Endodermal cell (in vitro differentiated cells): ENCODE data around the gene CDC42BPG. TPM values are rescaled to one million over a fixed set of nuclear protein-coding genes. Genes with fewer than 3 reads are reported as not detected.
A peak's percentile ranks its signal among the peaks of the same experiment; 100 is the strongest.

Experiments
- DNase-seq: peaks from one replicate; pipeline ENCODE4 v3.0.0-alpha.2; 2017
- H3K27ac ChIP-seq: 2 replicates; pipeline ENCODE4 v1.5.1; 2013; ENCODE audit warnings: mild to moderate bottlenecking, low read depth, low read length, moderate library complexity
- H3K27me3 ChIP-seq: 2 replicates; pipeline ENCODE4 v1.6.1; 2013; ENCODE audit warnings: mild to moderate bottlenecking, low read length, moderate library complexity; ENCODE audit not compliant: insufficient read depth, control insufficient read depth, poor library complexity, severe bottlenecking
- H3K36me3 ChIP-seq: 2 replicates; pipeline ENCODE4 v1.7.0; 2013; ENCODE audit warnings: mild to moderate bottlenecking, low read length, moderate library complexity; ENCODE audit not compliant: control insufficient read depth, insufficient read depth
- H3K4me1 ChIP-seq: one replicate; pipeline ENCODE4 v1.7.0; 2013; ENCODE audit warnings: low read length; ENCODE audit not compliant: control insufficient read depth, insufficient read depth
- H3K4me3 ChIP-seq: 2 replicates; pipeline ENCODE4 v1.5.1; 2013; ENCODE audit warnings: mild to moderate bottlenecking, low read length, moderate library complexity
- H3K9ac ChIP-seq: 2 replicates; pipeline ENCODE4 v1.6.1; 2013; ENCODE audit warnings: mild to moderate bottlenecking, low read length, moderate library complexity; ENCODE audit not compliant: poor library complexity, severe bottlenecking; ENCODE audit errors: extremely low read depth
- H3K9me3 ChIP-seq: 2 replicates; pipeline ENCODE4 v1.6.1; 2013; ENCODE audit warnings: mild to moderate bottlenecking, low read length, moderate library complexity; ENCODE audit not compliant: control insufficient read depth
- H3K27ac Mint-ChIP-seq: 2 replicates; pipeline ENCODE4 v1.8.0; 2020; ENCODE audit warnings: mixed read lengths
- H3K27me3 Mint-ChIP-seq: 2 replicates; pipeline ENCODE4 v1.8.0; 2021; ENCODE audit warnings: mild to moderate bottlenecking, mixed read lengths; ENCODE audit not compliant: insufficient read depth
- H3K36me3 Mint-ChIP-seq: 2 replicates; pipeline ENCODE4 v1.8.0; 2020; ENCODE audit warnings: low read depth, mixed read lengths
- H3K4me1 Mint-ChIP-seq: 2 replicates; pipeline ENCODE4 v1.8.0; 2020; ENCODE audit warnings: mixed read lengths
- H3K4me3 Mint-ChIP-seq: 2 replicates; pipeline ENCODE4 v1.8.0; 2020; ENCODE audit warnings: mild to moderate bottlenecking, moderate library complexity, mixed read lengths
- H3K9me3 Mint-ChIP-seq: 2 replicates; pipeline ENCODE4 v1.8.0; 2020; ENCODE audit warnings: mild to moderate bottlenecking, mixed read lengths
- CTCF ChIP-seq: fragments of 200-600 bp; sonication (generic); conservative IDR thresholded peaks from 2 replicates; pipeline ENCODE4 v1.5.0; 2021; ENCODE audit warnings: antibody characterized with exemption, mild to moderate bottlenecking
- WGBS, 2 experiments: methylation state at CpG; one replicate each; pipeline versions ENCODE4 v1.1.5 to v1.1.7; 2013; ENCODE audit warnings: missing lambda C conversion rate in 2 of 2, mixed read lengths in 1 of 2; ENCODE audit not compliant: insufficient coverage in 1 of 2, insufficient read length in 1 of 2; 5-methylcytosine and 5-hydroxymethylcytosine counted together
- total RNA-seq, 2 donors: library from RNA; stranded (reverse); fragmentation: NEBNext Ultra II Directional in 1 of 2; extraction: Animal tissue kit (Norgen Biotek cat#: 25700) in 1 of 2; gene quantifications; 2 replicates in 1 of 2; 3 replicates in 1 of 2; pipeline ENCODE4 v1.2.1, GENCODE V29; 2021

Gene CDC42BPG
- total RNA-seq, 2 donors from 2014 or later: 11.1 to 12.6 TPM

- Histone ChIP-seq H3K9me3 (no peaks in the 10 kb centered on the region), H3K9ac (no peak overlapping the region), H3K36me3 (peaks cover 4% of the 10 kb centered on the region), H3K27me3 (no peaks in the 10 kb centered on the region), H3K27ac (no peak overlapping the region), H3K4me1 (no peaks in the 10 kb centered on the region), H3K4me3 (no peak overlapping the region)
- no peak for TF ChIP-seq CTCF
- H3K4me3 Mint-ChIP-seq: no peak overlapping the region
- peaks cover 5% of the 10 kb centered on the region for H3K36me3 Mint-ChIP-seq
- no peak for DNase-seq
- 96 to 97% methylated on average over 17 to 19 of the region's 19 CpGs for WGBS, 2 experiments
- H3K9me3 Mint-ChIP-seq: no peaks in the 10 kb centered on the region
- peaks cover 17% of the 10 kb centered on the region for H3K4me1 Mint-ChIP-seq
- no peaks in the 10 kb centered on the region for H3K27me3 Mint-ChIP-seq
- no peak overlapping the region for H3K27ac Mint-ChIP-seq
These were observed 5.3 kb upstream of the CDC42BPG start for GRCh38 chr11:64849598-64850356.

- no peaks in the 10 kb centered on the region for H3K27me3 Mint-ChIP-seq
- no peak overlapping the region for H3K4me3 ChIP-seq
- no peak overlapping the region for H3K27ac Mint-ChIP-seq
- no peaks in the 10 kb centered on the region for H3K36me3 ChIP-seq
- DNase-seq: peak; percentile 87
- H3K4me1 ChIP-seq: no peaks in the 10 kb centered on the region
- H3K4me3 Mint-ChIP-seq: no peak overlapping the region
- H3K9ac ChIP-seq: no peak overlapping the region
- no peaks in the 10 kb centered on the region for H3K9me3 ChIP-seq
- no peaks in the 10 kb centered on the region for H3K9me3 Mint-ChIP-seq
- no peak overlapping the region for H3K27ac ChIP-seq
- WGBS, 2 experiments: 85 to 88% methylated on average over 10 to 16 of the region's 16 CpGs
- H3K27me3 ChIP-seq: no peaks in the 10 kb centered on the region
- TF ChIP-seq CTCF: peak; percentile 74
- H3K4me1 Mint-ChIP-seq: peaks cover 18% of the 10 kb centered on the region
- H3K36me3 Mint-ChIP-seq: no peaks in the 10 kb centered on the region
These were observed 4.6 kb upstream of the CDC42BPG start for GRCh38 chr11:64848826-64849597.

GRCh38 chr11:64848214-64848825, 3.9 kb upstream of the CDC42BPG start:
- WGBS, 2 experiments: 88% methylated on average over 6 of the region's 6 CpGs; no CpG with 5 or more reads in 1 of the 2 experiments
- Histone ChIP-seq H3K9me3 (no peaks in the 10 kb centered on the region), H3K27ac (no peak overlapping the region), H3K4me1 (peaks cover 3% of the 10 kb centered on the region), H3K36me3 (no peaks in the 10 kb centered on the region), H3K9ac (no peak overlapping the region), H3K27me3 (no peaks in the 10 kb centered on the region), H3K4me3 (no peak overlapping the region)
- H3K4me1 Mint-ChIP-seq: peaks cover 24% of the 10 kb centered on the region
- no peaks in the 10 kb centered on the region for H3K9me3 Mint-ChIP-seq
- H3K36me3 Mint-ChIP-seq: no peaks in the 10 kb centered on the region
- H3K27me3 Mint-ChIP-seq: no peaks in the 10 kb centered on the region
- DNase-seq: no peak
- no peak overlapping the region for H3K27ac Mint-ChIP-seq
- TF ChIP-seq CTCF: no peak
- no peak overlapping the region for H3K4me3 Mint-ChIP-seq
